Measurements from ENCODE around the gene ZNF30. TPM values are rescaled to one million over a fixed set of nuclear protein-coding genes. Genes with fewer than 3 reads are reported as not detected.
"Not testable (repeated sequence)": the region's sequence is repeated elsewhere in the genome, so short reads cannot be mapped to it uniquely, and the experiment has no call there.

ZNF30 gene
- total RNA-seq, 2 donors from 2014 or later = 2.3 to 7.2 TPM

GRCh38 chr19:34989298-34989697 is 62.6 kb downstream of the ZNF30 start:
- Histone ChIP-seq H3K27me3 (replicated peaks; ENCODE audit: insufficient read depth) (no peaks in the 10 kb centered on the region), H3K4me1 (replicated peaks) (no peaks in the 10 kb centered on the region), H3K27ac (no peak overlapping the region), H3K4me3 (no peak overlapping the region), H3K36me3 (no peaks in the 10 kb centered on the region), H3K9me3 (no peaks in the 10 kb centered on the region)
- no peak for DNase-seq (ENCODE audit: low spot score)
- intact Hi-C loops (cut with DNase I) = no loop called here
- WGBS = 75% methylated on average over 6 of the region's 6 CpGs
- TF ChIP-seq POLR2A (IDR thresholded peaks at IDR 0.05) (no peak), CTCF (IDR thresholded peaks at IDR 0.05) (no peak), POLR2AphosphoS5 (IDR thresholded peaks at IDR 0.05) (no peak)

- no peak overlapping the region for H3K27ac ChIP-seq
- peaks cover 6% of the 10 kb centered on the region for H3K4me1 ChIP-seq (replicated peaks)
- 69% methylated on average over 13 of the region's 13 CpGs for WGBS
- no peak overlapping the region for H3K4me3 ChIP-seq
- no peaks in the 10 kb centered on the region for H3K9me3 ChIP-seq
- DNase-seq (ENCODE audit: low spot score) = no peak
- intact Hi-C loops (cut with DNase I) = no loop called here
- TF ChIP-seq CTCF (IDR thresholded peaks at IDR 0.05) (no peak), POLR2A (IDR thresholded peaks at IDR 0.05) (no peak), POLR2AphosphoS5 (IDR thresholded peaks at IDR 0.05) (no peak)
- no peaks in the 10 kb centered on the region for H3K36me3 ChIP-seq
- H3K27me3 ChIP-seq (replicated peaks; ENCODE audit: insufficient read depth) = no peaks in the 10 kb centered on the region
Observed at GRCh38 chr19:34990578-34991192, 64.0 kb downstream of the ZNF30 start.

- no peaks in the 10 kb centered on the region for H3K27me3 ChIP-seq (replicated peaks; ENCODE audit: insufficient read depth)
- H3K4me3 ChIP-seq = no peak overlapping the region
- no peak overlapping the region for H3K27ac ChIP-seq
- DNase-seq (ENCODE audit: low spot score) = no peak
- H3K4me1 ChIP-seq (replicated peaks) = peaks cover 6% of the 10 kb centered on the region
- no peaks in the 10 kb centered on the region for H3K36me3 ChIP-seq
- 90% methylated on average over 8 of the region's 8 CpGs for WGBS
- intact Hi-C loops (cut with DNase I) = no loop called here
- TF ChIP-seq POLR2A (IDR thresholded peaks at IDR 0.05) = no peak
- TF ChIP-seq CTCF (IDR thresholded peaks at IDR 0.05) = no peak
- TF ChIP-seq POLR2AphosphoS5 (IDR thresholded peaks at IDR 0.05) = no peak
- H3K9me3 ChIP-seq = no peaks in the 10 kb centered on the region
Observed at GRCh38 chr19:34991542-34992333, 65.0 kb downstream of the ZNF30 start.

GRCh38 chr19:34992582-34992981 is 65.9 kb downstream of the ZNF30 start:
- 91% methylated on average over 7 of the region's 7 CpGs for WGBS
- DNase-seq (ENCODE audit: low spot score); H3K4me3 ChIP-seq; H3K9me3 ChIP-seq; H3K4me1 ChIP-seq (replicated peaks); H3K36me3 ChIP-seq; intact Hi-C loops (cut with DNase I); H3K27me3 ChIP-seq (replicated peaks; ENCODE audit: insufficient read depth); H3K27ac ChIP-seq: not testable (repeated sequence)

GRCh38 chr19:34994286-34994642 is 67.6 kb downstream of the ZNF30 start:
- intact Hi-C loops (cut with DNase I) = no loop called here
- 85% methylated on average over 9 of the region's 9 CpGs for WGBS
- Histone ChIP-seq H3K27me3 (replicated peaks; ENCODE audit: insufficient read depth) (no peaks in the 10 kb centered on the region), H3K9me3 (no peaks in the 10 kb centered on the region), H3K27ac (peak overlapping the region; percentile 65 to 67), H3K4me1 (replicated peaks) (peaks cover 9% of the 10 kb centered on the region), H3K4me3 (no peak overlapping the region), H3K36me3 (no peaks in the 10 kb centered on the region)
- DNase-seq (ENCODE audit: low spot score) = no peak
- no peak for TF ChIP-seq POLR2A (IDR thresholded peaks at IDR 0.05)
- TF ChIP-seq CTCF (IDR thresholded peaks at IDR 0.05) = no peak
- TF ChIP-seq POLR2AphosphoS5 (IDR thresholded peaks at IDR 0.05) = no peak

Other genes starting within 250 kb of the ZNF30 start
- 1 to 10 TPM; 1.2 to 6.3 TPM for gene SCGB2B2, start 249.7 kb upstream of the ZNF30 start, total RNA-seq
- 10 to 100 TPM; 20.0 to 25.0 TPM for gene ZNF302, start 249.2 kb upstream of the ZNF30 start, total RNA-seq
- 10 to 100 TPM; 18.1 to 38.1 TPM for gene ZNF181, start 192.7 kb upstream of the ZNF30 start, total RNA-seq
- 10 to 100 TPM; 14.8 to 19.3 TPM for gene ZNF599, start 153.7 kb upstream of the ZNF30 start, total RNA-seq
- 1 to 10 TPM; 8.2 to 9.3 TPM for gene ZNF792, start 37.3 kb downstream of the ZNF30 start, total RNA-seq
- 100 to 1,000 TPM in 1 of 2 donors, 10 to 100 TPM in 1; 32.2 to 120 TPM for gene GRAMD1A, start 73.4 kb downstream of the ZNF30 start, total RNA-seq
- gene SCN1B, start 103.6 kb downstream of the ZNF30 start, total RNA-seq = 10 to 100 TPM in 1 of 2 donors, 1 to 10 TPM in 1; 9.7 to 10.6 TPM
- 10 to 100 TPM; 14.8 to 22.6 TPM for gene HPN, start 114.8 kb downstream of the ZNF30 start, total RNA-seq
- gene FXYD3, start 188.9 kb downstream of the ZNF30 start, total RNA-seq = 1,000 to 10,000 TPM in 1 of 2 donors, 100 to 1,000 TPM in 1; 365 to 1,352 TPM
- 10 to 100 TPM in 1 of 2 donors, 1 to 10 TPM in 1; 9.1 to 16.3 TPM for gene LGI4, start 208.2 kb downstream of the ZNF30 start, total RNA-seq
- 10 to 100 TPM; 15.9 to 30.6 TPM for gene FXYD1, start 211.9 kb downstream of the ZNF30 start, total RNA-seq
- not detected for gene FXYD7, start 216.4 kb downstream of the ZNF30 start, total RNA-seq
- 10 to 100 TPM; 18.8 to 43.2 TPM for gene FXYD5, start 227.8 kb downstream of the ZNF30 start, total RNA-seq